Forelimb muscle (tissue), 1 donor: ENCODE results near the gene CREB3. TPM values are rescaled to one million over a fixed set of nuclear protein-coding genes. Genes with fewer than 3 reads are reported as not detected.

ENCODE experiments used
- DNase-seq: peaks from one replicate; pipeline ENCODE4 v3.0.0-alpha.2; 2013; ENCODE audit warnings: low read depth
- polyA plus RNA-seq: library from polyadenylated mRNA; unstranded; fragments of 120-200 nt; gene quantifications from one replicate; pipeline ENCODE4 v1.2.1, GENCODE V29; 2013; ENCODE audit not compliant: insufficient read length

CREB3 gene
- polyA plus RNA-seq, 1 donor, result 23.5 TPM

DNA sequence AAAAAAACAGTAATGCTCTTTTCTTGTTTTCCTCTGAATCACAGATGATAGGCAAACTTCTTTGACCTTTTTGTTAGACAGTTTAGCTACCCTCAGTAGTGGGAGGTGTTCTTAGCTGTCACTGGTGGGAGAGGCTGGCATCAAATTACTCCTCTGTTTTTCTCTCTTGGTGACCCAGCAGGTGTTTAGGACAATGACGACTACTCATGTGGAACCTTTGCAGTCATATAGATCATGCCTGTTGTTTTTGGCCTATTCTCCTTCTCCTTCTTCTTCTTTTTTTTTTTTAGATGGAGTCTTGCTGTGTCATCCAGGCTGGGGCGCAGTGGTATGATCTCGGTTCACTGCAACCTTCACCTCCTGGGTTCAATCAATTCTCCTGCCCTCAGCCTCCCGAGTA, 43.6 kb downstream of the CREB3 start:
- DNase-seq, result no peak

GRCh38 chr9:35778496-35778895, 46.0 kb downstream of the CREB3 start:
- no peak for DNase-seq

GRCh38 chr9:35781066-35781465, 48.6 kb downstream of the CREB3 start:
- DNase-seq, result no peak

DNA sequence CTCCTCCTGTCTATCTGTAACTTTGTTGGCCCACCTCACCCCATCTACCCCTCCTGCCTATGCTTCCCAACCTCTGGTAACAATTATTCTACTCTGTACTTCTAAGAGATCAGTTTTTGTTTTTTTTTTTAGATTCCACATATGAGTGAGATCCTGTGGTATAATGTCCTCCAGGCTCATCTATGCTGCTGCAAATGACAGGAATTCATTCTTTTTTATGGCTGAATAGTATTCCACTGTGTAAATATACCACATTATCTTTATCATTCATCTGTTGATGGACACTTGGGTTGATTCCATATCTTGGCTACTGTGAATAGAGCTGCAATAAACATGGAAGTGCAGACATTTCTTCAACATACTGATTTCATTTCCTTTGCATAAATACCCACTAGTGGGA, 51.0 kb downstream of the CREB3 start:
- no peak for DNase-seq

Other genes starting within 250 kb of the CREB3 start
- gene RUSC2, start 242.6 kb upstream of the CREB3 start, polyA plus RNA-seq, result 71.7 TPM
- gene TESK1, start 127.4 kb upstream of the CREB3 start, polyA plus RNA-seq, result 42.2 TPM
- gene CD72, start 114.3 kb upstream of the CREB3 start, polyA plus RNA-seq, result 2.6 TPM
- gene SIT1, start 81.7 kb upstream of the CREB3 start, polyA plus RNA-seq, result not detected
- gene RMRP, start 74.6 kb upstream of the CREB3 start, polyA plus RNA-seq, result not detected
- 22.1 TPM for gene CCDC107, start 74.4 kb upstream of the CREB3 start, polyA plus RNA-seq
- gene ARHGEF39, start 67.5 kb upstream of the CREB3 start, polyA plus RNA-seq, result 5.6 TPM
- 0.87 TPM for gene CA9, start 58.7 kb upstream of the CREB3 start, polyA plus RNA-seq
- 8,819 TPM for gene TPM2, start 42.7 kb upstream of the CREB3 start, polyA plus RNA-seq
- 87.7 TPM for gene TLN1, start 471 bp upstream of the CREB3 start, polyA plus RNA-seq
- 70.2 TPM for gene GBA2, start 16.6 kb downstream of the CREB3 start, polyA plus RNA-seq
- 17.9 TPM for gene RGP1, start 16.6 kb downstream of the CREB3 start, polyA plus RNA-seq
- gene MSMP, start 21.6 kb downstream of the CREB3 start, polyA plus RNA-seq, result 0.77 TPM
- 22.4 TPM for gene NPR2, start 58.9 kb downstream of the CREB3 start, polyA plus RNA-seq
- gene SPAG8, start 79.6 kb downstream of the CREB3 start, polyA plus RNA-seq, result 2.3 TPM
- 30.7 TPM for gene HINT2, start 82.4 kb downstream of the CREB3 start, polyA plus RNA-seq
- 0.18 TPM for gene FAM221B, start 96.1 kb downstream of the CREB3 start, polyA plus RNA-seq
- gene TMEM8B, start 96.6 kb downstream of the CREB3 start, polyA plus RNA-seq, result 20.3 TPM
- gene OR13J1, start 137.7 kb downstream of the CREB3 start, polyA plus RNA-seq, result 0.10 TPM
- gene HRCT1, start 173.5 kb downstream of the CREB3 start, polyA plus RNA-seq, result 2.1 TPM
- 2.2 TPM for gene SPAAR, start 176.8 kb downstream of the CREB3 start, polyA plus RNA-seq
- 0.23 TPM for gene OR2S2, start 225.5 kb downstream of the CREB3 start, polyA plus RNA-seq